SKM-1 (cell line): ENCODE measurements around the gene SMAD4.
"Not testable (repeated sequence)": the region's sequence is repeated elsewhere in the genome, so short reads cannot be mapped to it uniquely, and the experiment has no call there.

Source experiments
- DNase-seq: peaks from one replicate; lab custom pipeline; 2025; ENCODE audit not compliant: unreplicated experiment; lab: John Stamatoyannopoulos, UW

Gene SMAD4

GRCh38 chr18:51069885-51070284 is 39.9 kb downstream of the SMAD4 start:
- DNase-seq = no peak

GRCh38 chr18:51070545-51070944 is 40.5 kb downstream of the SMAD4 start:
- no peak for DNase-seq

GRCh38 chr18:51072586-51073313 is 42.7 kb downstream of the SMAD4 start:
- DNase-seq = no peak

- DNase-seq = peak; percentile 17
Measured at GRCh38 chr18:51074605-51075004, 44.6 kb downstream of the SMAD4 start.

GRCh38 chr18:51076503-51076902 is 46.5 kb downstream of the SMAD4 start:
- DNase-seq = no peak

GRCh38 chr18:51077217-51077616 is 47.2 kb downstream of the SMAD4 start:
- no peak for DNase-seq

GRCh38 chr18:51078026-51078425 is 48.0 kb downstream of the SMAD4 start:
- no peak for DNase-seq

- DNase-seq = no peak
Measured at GRCh38 chr18:51082571-51083267, 52.7 kb downstream of the SMAD4 start.

GRCh38 chr18:51083398-51083797 is 53.4 kb downstream of the SMAD4 start:
- DNase-seq = no peak

- no peak for DNase-seq
Measured at GRCh38 chr18:51088410-51088809, 58.4 kb downstream of the SMAD4 start.

GRCh38 chr18:51089691-51090090 is 59.7 kb downstream of the SMAD4 start:
- no peak for DNase-seq

GRCh38 chr18:51091270-51091669 is 61.3 kb downstream of the SMAD4 start:
- DNase-seq = no peak

- DNase-seq = no peak
Measured at GRCh38 chr18:51092117-51092516, 62.1 kb downstream of the SMAD4 start.

- not testable (repeated sequence) for DNase-seq
Measured at GRCh38 chr18:51092967-51093366, 63.0 kb downstream of the SMAD4 start.

GRCh38 chr18:51097021-51097822 is 67.2 kb downstream of the SMAD4 start:
- DNase-seq = no peak

- DNase-seq = no peak
Measured at GRCh38 chr18:51098082-51098481, 68.1 kb downstream of the SMAD4 start.

GRCh38 chr18:51098513-51098912 is 68.5 kb downstream of the SMAD4 start:
- DNase-seq = no peak

GRCh38 chr18:51100385-51101120 is 70.5 kb downstream of the SMAD4 start:
- no peak for DNase-seq

- no peak for DNase-seq
Measured at GRCh38 chr18:51107082-51107481, 77.1 kb downstream of the SMAD4 start.

GRCh38 chr18:51107598-51108305 is 77.7 kb downstream of the SMAD4 start:
- DNase-seq = no peak
